Ectodermal cell (in vitro differentiated cells): ENCODE measurements around the gene SGMS1.
"Not testable (repeated sequence)": the region's sequence is repeated elsewhere in the genome, so short reads cannot be mapped to it uniquely, and the experiment has no call there.

Source experiments
- H3K27ac ChIP-seq: 2 replicates; pipeline ENCODE4 v1.7.0; 2013; ENCODE audit warnings: mild to moderate bottlenecking, low read depth, low read length; ENCODE audit not compliant: insufficient read depth, poor library complexity, severe bottlenecking
- H3K27me3 ChIP-seq: 2 replicates; pipeline ENCODE4 v1.7.0; 2013; ENCODE audit warnings: mild to moderate bottlenecking, low read length; ENCODE audit not compliant: insufficient read depth, control insufficient read depth, poor library complexity, severe bottlenecking
- H3K36me3 ChIP-seq: one replicate; pipeline ENCODE4 v1.7.0; 2013; ENCODE audit warnings: low read length; ENCODE audit not compliant: control insufficient read depth, insufficient read depth
- H3K4me1 ChIP-seq: one replicate; pipeline ENCODE4 v1.7.0; 2013; ENCODE audit warnings: low read length; ENCODE audit not compliant: control insufficient read depth, insufficient read depth
- H3K4me3 ChIP-seq: 2 replicates; pipeline ENCODE4 v1.7.0; 2013; ENCODE audit warnings: low read depth, low read length, control low read depth; ENCODE audit not compliant: insufficient read depth
- H3K9me3 ChIP-seq: 2 replicates; pipeline ENCODE4 v1.7.0; 2013; ENCODE audit warnings: mild to moderate bottlenecking, low read length, moderate library complexity; ENCODE audit not compliant: control insufficient read depth
- WGBS, 2 experiments: methylation state at CpG; one replicate each; pipeline ENCODE4 v1.1.7; 2013; ENCODE audit warnings: missing lambda C conversion rate in 2 of 2; 5-methylcytosine and 5-hydroxymethylcytosine counted together

Gene SGMS1

DNA sequence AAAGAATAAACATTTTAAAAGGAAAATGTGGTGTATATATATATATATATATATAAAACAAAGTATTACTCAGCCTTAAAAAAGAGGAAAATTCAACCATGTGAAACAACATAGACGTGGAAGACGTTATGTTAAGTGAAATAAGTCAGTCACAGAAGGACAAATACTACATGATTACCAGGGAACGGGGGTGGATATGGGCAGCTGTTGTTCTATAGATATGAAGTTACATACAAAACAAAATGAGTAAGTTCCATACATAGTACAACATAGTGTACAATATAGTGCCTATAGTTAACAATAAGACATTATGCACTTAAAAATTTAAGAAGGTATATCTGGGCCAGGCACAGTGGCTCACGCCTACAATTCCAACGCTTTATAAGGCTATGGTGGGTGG is 48.8 kb downstream of the SGMS1 start:
- no peak overlapping the region for H3K27ac ChIP-seq
- no peaks in the 10 kb centered on the region for H3K4me1 ChIP-seq
- H3K9me3 ChIP-seq = no peaks in the 10 kb centered on the region
- no peaks in the 10 kb centered on the region for H3K36me3 ChIP-seq
- 86 to 96% methylated on average over 4 to 5 of the region's 5 CpGs for WGBS, 2 experiments
- H3K4me3 ChIP-seq = no peak overlapping the region
- no peaks in the 10 kb centered on the region for H3K27me3 ChIP-seq

DNA sequence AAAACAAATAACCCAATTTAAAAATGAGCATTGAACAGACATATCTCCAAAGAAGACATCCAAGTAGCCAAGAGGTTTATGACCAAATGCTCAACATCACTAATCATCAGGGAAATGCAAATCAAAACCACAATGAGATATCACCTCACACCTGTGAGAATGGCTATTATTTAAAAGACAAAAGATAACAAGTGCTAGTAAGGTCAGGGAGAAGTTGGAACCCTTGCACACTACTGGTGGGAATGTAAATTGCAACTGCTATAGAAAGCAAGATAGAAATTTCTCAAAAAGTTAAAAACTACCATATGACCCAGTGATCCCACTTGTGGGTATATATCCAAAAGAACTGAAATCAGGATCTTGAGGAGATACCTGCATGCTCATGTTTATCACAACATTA is 49.5 kb downstream of the SGMS1 start:
- Histone ChIP-seq H3K4me1 (no peaks in the 10 kb centered on the region), H3K27me3 (no peaks in the 10 kb centered on the region), H3K9me3 (no peaks in the 10 kb centered on the region), H3K27ac (no peak overlapping the region), H3K36me3 (no peaks in the 10 kb centered on the region), H3K4me3 (no peak overlapping the region)

DNA sequence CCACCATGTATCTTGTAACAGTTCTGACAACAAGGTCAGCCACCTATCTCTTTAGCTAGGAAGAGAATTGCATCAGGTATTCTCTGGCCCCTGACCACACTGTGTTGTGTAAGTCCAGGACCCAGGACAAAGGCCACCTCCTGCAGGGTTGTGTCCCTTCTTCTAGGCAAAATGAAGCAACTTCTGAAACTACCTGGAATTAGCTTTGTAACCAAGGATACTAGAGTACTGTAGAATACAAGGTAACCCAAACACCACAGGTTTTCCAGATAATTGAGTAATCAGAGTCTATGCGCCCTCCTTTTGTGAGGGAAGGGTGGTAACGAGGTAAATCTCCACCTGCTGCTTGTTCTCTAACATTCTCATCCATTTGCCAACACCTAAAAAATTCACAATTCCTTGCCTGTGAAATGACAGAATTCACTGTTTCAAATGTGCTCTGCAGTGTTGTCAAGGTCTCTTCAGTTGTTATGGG is 51.7 kb downstream of the SGMS1 start:
- H3K27ac ChIP-seq = no peak overlapping the region
- 86 to 92% methylated on average over 2 of the region's 2 CpGs for WGBS, 2 experiments
- no peak overlapping the region for H3K4me3 ChIP-seq
- H3K36me3 ChIP-seq = no peaks in the 10 kb centered on the region
- H3K4me1 ChIP-seq = no peaks in the 10 kb centered on the region
- no peaks in the 10 kb centered on the region for H3K9me3 ChIP-seq
- no peaks in the 10 kb centered on the region for H3K27me3 ChIP-seq

DNA sequence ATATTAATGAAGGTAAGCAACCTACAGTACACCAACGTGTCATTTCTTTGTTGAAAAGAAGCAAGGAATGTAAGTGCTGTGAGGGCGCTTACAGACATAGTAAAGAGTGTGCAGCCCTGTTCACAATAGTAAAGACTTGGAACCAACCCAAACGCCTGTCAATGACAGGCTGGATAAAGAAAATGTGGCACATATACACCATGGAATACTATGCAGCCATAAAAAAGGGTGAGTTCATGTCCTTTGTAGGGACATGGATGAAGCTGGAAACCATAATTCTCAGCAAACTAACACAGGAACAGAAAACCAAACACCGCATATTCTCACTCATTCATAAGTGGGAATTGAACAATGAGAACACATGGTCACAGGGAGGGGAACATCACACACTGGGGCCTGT is 55.0 kb downstream of the SGMS1 start:
- not testable (repeated sequence) for H3K27ac ChIP-seq, H3K4me3 ChIP-seq, H3K9me3 ChIP-seq, H3K4me1 ChIP-seq, H3K36me3 ChIP-seq, H3K27me3 ChIP-seq
- 81 to 93% methylated on average over 4 of the region's 4 CpGs for WGBS, 2 experiments

DNA sequence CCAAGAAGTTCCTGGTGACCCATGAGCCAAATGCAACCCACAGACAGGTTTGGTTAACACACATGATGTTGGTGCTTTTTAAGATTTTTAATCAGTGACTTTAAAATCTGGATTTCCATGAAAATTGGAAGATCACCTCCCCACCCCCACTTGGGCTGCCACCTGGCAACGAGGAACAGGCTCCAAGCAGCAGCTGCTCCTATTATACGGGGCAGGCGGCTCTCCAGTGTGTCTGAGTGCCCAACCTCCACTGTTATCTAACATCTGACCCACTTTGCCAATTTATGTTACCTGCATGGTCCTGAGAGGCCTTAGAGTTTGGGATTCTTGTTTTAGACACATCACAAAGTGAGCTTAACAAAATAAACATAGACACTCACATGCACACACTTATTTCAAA is 56.4 kb downstream of the SGMS1 start:
- 72 to 80% methylated on average over 3 of the region's 3 CpGs for WGBS, 2 experiments
- H3K9me3 ChIP-seq = no peaks in the 10 kb centered on the region
- H3K4me3 ChIP-seq = no peak overlapping the region
- no peak overlapping the region for H3K27ac ChIP-seq
- H3K27me3 ChIP-seq = no peaks in the 10 kb centered on the region
- no peaks in the 10 kb centered on the region for H3K4me1 ChIP-seq
- no peaks in the 10 kb centered on the region for H3K36me3 ChIP-seq

DNA sequence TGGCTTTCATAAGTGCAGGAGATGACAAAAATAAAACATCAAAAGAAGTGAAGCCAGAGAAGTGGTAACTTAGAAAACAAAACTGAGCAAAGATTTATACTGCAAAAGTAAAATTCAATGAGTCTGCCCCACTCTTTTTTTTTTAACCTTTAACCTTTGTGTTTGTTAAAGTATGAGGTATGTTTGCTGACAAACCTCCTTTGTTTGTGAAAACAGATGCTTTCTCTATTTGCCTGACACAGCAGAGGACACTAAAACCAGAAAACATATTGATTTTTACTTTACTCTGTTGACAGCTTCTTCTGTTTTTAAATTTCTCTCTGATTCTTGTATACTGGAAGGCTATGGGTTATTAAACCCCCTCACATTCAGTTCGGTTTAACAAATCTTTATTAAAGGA is 57.6 kb downstream of the SGMS1 start:
- 0% methylated on average over 1 of the region's 1 CpG; no CpG with 5 or more reads in 1 of the 2 experiments for WGBS, 2 experiments
- Histone ChIP-seq H3K9me3 (no peaks in the 10 kb centered on the region), H3K27me3 (no peaks in the 10 kb centered on the region), H3K27ac (no peak overlapping the region), H3K36me3 (no peaks in the 10 kb centered on the region), H3K4me1 (no peaks in the 10 kb centered on the region), H3K4me3 (no peak overlapping the region)

DNA sequence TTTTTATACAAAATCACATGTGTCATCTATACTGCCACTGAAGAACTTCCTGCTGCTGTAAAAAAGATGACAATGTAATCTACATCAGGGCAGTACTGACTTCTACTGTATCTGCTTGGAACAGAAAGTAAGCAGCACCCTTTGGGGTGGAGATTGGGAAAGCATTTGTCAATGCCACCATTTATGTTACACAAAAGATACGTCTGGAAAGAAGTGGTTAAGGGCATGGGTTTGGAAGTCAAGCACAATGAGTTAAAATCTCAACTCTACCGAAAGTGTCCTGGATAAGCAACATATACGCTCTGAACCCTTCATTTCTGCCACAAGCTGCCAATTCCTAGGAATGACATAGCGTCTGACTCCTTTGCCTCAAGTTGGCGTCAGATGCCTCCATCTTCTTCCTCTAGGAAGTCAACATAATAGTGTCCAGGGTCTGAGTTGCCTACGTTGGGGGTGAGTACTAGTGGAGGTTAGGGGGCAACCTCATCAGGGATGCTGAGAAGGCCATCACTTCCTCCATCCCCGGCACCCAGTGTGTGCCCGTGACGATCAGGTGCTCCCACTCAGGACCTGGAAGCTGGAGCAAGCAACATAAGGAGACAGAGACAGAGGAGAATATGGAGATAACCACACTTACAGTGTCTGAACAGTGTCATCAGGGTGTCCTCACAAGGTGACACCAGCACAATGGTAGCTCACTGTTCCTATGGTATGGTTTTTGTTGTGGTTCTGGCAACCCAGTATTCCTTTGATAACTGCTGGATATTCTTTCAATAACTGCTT is 58.3 kb downstream of the SGMS1 start:
- H3K36me3 ChIP-seq = no peaks in the 10 kb centered on the region
- 95 to 99% methylated on average over 9 of the region's 9 CpGs for WGBS, 2 experiments

DNA sequence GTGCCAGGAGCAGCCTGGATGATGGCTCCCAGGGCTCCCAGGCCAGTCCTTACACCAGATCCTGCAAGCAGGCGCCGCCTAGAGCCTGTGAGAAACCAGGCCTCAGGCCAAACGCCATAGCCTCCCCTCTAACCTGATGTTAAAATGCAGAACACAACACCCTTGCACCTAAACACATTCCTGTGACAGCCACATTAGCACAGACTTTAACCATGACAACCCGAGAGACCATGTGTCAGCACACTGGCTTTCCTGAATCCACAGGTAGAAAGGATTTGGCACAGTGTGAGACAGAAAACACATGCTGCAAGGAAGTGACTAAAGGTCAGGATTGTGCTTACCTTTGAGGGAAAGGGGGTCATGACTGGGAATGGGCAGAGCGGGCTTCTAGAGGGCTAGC is 59.9 kb downstream of the SGMS1 start:
- Histone ChIP-seq H3K36me3 (no peaks in the 10 kb centered on the region), H3K27me3 (no peaks in the 10 kb centered on the region), H3K4me1 (no peaks in the 10 kb centered on the region), H3K9me3 (no peaks in the 10 kb centered on the region), H3K27ac (no peak overlapping the region), H3K4me3 (no peak overlapping the region)
- WGBS, 2 experiments = 74 to 84% methylated on average over 5 of the region's 5 CpGs

More for the DNA sequence above, 58.3 kb downstream of the SGMS1 start:
- Histone ChIP-seq H3K9me3 (no peaks in the 10 kb centered on the region), H3K4me1 (no peaks in the 10 kb centered on the region), H3K4me3 (no peak overlapping the region), H3K27me3 (no peaks in the 10 kb centered on the region), H3K27ac (no peak overlapping the region)

DNA sequence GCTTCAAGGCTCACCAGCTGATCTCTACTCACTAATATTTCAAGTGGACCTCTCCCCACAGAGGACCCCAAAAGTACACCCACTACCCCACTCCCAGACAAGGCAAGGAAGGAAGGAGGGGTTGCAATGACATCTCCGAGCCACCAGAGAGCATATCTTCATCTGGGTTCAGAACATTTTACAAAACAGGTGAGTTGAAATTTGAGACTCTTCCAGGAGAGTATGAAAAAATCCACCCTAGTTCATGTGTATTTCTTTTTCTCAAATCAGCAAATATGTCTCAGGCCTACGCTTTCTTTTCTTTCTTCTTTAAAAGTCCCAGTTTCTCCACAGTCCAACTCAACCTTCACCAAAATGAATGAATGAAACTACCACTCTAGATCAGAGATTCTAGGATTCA is 61.9 kb downstream of the SGMS1 start:
- Histone ChIP-seq H3K4me1 (no peaks in the 10 kb centered on the region), H3K36me3 (no peaks in the 10 kb centered on the region), H3K27ac (no peak overlapping the region), H3K4me3 (no peak overlapping the region), H3K9me3 (no peaks in the 10 kb centered on the region), H3K27me3 (no peaks in the 10 kb centered on the region)
- WGBS, 2 experiments = 68 to 78% methylated on average over 2 of the region's 2 CpGs

DNA sequence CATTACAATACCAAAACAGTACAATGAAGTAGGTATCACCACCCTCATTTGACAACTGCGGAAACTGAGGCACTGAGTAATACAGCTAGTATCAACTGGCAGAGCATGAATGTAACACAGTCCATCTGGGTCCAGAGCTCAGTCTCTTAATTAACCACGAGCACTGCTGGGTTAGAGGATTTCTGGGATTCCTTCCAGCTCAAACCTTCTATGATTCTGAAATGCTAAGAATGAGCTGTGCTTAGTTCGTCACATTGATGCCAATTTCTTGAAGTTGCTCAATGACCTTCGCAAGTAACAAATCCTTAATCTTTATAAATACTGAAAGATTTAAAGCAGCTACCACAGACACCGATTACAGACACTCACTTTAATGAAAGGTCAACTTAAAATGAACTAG is 62.5 kb downstream of the SGMS1 start:
- Histone ChIP-seq H3K27ac (no peak overlapping the region), H3K36me3 (no peaks in the 10 kb centered on the region), H3K9me3 (no peaks in the 10 kb centered on the region), H3K4me1 (no peaks in the 10 kb centered on the region), H3K27me3 (no peaks in the 10 kb centered on the region), H3K4me3 (no peak overlapping the region)
- 79 to 82% methylated on average over 5 of the region's 5 CpGs for WGBS, 2 experiments
